AML-193 (cell line): ENCODE data around the gene NCAN.

Source experiments
- DNase-seq, 2 experiments: peaks; one replicate each; lab custom pipeline; 2025; lab: John Stamatoyannopoulos, UW

The NCAN gene

DNA sequence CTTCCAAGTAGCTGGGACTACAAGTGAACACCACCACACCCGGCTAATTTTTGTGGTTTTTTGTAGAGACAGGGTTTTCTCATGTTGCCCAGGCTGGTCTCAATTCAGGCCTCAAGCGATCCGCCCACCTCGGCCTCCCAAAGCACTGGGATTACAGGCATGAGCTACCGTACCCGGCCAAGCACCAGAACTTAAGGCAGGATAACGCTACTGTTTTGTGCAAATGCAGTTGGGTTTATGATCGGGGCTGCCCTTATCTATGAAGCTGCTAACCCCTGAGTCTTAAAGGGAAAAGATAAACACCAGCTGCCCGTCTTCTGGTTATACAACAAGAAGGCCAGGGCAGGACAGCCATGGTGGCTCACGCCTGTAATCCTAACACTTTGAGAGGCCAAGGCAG, 73.9 kb downstream of the NCAN start:
- DNase-seq = no peak

DNA sequence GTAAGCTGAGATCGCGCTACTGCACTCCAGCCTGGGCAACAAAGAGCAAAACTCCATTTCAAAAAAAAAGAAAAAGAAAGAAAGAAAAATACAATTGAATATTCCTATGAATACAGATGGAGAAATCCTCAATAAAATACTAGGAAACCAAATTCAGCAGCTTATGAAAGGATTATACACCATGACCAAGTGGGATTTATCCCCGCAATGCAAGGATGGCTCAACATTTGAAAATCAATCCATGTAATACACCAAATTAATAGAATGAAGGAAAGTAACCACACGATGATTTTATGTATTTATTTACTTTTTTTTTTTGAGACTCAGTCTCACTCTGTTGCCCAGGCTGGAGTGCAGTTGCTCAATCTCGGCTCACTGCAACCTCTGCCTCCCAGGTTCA, 80.8 kb downstream of the NCAN start:
- no peak for DNase-seq

DNA sequence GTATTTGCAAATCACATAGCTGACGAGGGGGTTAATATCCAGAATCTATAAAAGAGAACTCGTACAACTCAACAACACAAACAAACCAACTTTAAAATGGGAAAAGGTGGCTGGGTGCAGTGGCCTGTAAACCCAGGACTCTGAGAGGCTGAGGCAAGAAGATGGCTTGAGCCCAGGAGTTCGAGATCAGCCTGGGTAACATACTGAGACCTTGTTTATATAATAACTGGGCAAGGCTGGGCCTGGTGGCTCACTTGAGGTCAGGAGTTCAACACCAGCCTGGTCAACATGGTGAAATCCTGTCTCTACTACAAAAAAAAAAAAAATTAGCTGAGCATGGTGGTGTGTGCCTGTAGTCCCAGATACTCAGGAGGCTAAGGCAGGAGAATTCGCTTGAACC, 83.2 kb downstream of the NCAN start:
- no peak for DNase-seq

DNA sequence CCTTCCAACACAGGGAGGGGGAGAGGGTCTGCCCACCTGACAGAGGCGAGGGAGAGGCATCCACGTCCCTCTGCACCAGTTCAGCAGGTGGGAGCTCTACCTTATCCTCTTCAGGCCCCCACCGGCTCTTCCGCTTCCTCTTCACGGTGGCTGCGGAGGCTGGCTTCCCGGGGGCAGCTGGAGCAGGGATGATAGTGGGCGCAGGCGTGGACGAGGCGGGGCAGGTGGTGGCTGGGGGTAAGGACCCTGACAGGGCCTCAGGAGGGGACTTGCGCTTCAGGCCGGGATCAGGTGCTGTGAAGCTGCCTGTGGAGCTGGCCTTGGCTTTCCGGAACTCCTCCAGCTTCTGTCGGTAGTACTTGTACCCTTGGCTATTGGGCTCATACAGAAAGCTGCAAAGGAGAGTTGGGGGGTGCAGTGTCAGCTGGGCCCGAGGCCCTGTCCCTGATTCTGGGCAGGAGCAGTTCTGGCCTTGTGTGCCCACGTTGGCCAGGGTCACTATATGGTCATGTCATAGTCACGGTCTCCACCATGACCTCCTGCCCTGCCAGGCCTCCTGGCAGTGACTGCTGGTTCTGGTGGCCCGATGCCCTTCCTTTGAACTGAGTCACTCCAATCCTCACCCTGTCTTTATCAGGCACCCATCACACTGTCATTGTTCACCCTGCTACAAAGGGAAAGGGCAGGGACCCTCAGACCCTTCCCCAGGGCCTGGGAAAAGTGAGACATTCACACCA, 85.4 kb downstream of the NCAN start:
- no peak for DNase-seq

DNA sequence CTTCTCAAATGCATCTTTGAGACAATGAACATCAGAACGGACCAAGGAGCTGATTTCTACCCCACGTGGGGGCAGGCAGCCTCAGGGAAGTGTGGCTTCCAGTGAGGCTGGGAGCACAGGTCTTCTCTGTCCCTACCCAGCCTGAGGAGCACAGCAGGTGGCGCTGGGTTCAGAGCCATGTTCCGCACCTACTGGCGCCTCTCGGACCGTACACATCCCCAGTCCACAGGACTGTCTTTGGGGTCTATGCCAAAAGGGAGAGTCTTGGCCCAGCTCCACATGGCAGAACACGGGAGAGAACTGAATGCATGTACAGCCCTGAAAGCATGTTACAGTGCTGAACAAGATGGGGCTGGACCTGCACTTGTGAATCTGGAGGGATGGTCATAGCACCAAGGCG, 86.0 kb downstream of the NCAN start:
- no peak for DNase-seq

DNA sequence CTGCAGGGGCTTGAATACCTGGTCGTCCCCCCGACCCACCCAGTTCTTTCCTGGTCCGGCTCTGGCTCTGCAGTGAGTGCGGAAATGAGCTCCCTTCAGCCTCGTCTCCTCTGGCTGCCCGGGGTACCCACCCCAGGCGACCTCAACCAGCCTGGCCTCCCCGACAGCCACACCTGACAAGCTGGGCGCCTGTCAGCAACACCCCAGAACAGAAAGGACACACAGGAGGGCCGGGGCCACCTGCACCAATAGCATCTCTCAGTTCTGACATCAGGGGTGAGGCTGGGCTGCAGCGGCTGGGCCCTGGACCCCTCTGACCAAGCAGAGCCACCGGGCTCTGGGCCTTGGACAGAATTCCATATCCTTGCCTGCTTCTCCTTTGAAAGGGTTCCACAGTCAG, 88.9 kb downstream of the NCAN start:
- DNase-seq = no peak
